Activated CD4-positive, alpha-beta T cell treated with anti-CD3 and anti-CD28 coated beads, Interleukin-2, Interleukin-6, amounts not matched to agents 100 ng/mL and 50 ng/mL, durations not matched to agents 16 hours and 8 hours (primary cell): ENCODE data around the gene TMTC4.
"Not testable (repeated sequence)": the region's sequence is repeated elsewhere in the genome, so short reads cannot be mapped to it uniquely, and the experiment has no call there.

Experiments used
- DNase-seq: peaks from one replicate; pipeline ENCODE4 v3.0.0-alpha.2; 2020

Gene TMTC4, protein sequence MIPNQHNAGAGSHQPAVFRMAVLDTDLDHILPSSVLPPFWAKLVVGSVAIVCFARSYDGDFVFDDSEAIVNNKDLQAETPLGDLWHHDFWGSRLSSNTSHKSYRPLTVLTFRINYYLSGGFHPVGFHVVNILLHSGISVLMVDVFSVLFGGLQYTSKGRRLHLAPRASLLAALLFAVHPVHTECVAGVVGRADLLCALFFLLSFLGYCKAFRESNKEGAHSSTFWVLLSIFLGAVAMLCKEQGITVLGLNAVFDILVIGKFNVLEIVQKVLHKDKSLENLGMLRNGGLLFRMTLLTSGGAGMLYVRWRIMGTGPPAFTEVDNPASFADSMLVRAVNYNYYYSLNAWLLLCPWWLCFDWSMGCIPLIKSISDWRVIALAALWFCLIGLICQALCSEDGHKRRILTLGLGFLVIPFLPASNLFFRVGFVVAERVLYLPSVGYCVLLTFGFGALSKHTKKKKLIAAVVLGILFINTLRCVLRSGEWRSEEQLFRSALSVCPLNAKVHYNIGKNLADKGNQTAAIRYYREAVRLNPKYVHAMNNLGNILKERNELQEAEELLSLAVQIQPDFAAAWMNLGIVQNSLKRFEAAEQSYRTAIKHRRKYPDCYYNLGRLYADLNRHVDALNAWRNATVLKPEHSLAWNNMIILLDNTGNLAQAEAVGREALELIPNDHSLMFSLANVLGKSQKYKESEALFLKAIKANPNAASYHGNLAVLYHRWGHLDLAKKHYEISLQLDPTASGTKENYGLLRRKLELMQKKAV

DNA sequence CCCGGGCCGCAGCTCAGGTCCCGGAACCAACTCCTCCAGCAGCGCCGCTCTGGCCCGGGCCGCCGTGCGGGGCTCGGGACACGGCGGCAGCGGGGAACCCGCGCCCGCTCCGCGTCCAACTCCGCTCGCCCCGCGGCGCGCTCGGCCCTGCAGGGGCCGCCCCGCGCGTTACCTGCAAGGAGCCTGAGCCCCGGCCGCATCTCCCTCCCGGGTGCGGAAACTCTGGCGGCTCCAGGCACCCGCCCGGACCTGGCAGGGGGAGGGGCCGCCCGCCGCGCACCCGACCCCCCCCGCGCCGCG lies at the start of gene TMTC4:
TMTC4 (minus strand) TSS at position 224 of the 300 bp plus-strand sequence. CDS start 4,433 bp downstream, outside the sequence.
- DNase-seq, result no peak

DNA sequence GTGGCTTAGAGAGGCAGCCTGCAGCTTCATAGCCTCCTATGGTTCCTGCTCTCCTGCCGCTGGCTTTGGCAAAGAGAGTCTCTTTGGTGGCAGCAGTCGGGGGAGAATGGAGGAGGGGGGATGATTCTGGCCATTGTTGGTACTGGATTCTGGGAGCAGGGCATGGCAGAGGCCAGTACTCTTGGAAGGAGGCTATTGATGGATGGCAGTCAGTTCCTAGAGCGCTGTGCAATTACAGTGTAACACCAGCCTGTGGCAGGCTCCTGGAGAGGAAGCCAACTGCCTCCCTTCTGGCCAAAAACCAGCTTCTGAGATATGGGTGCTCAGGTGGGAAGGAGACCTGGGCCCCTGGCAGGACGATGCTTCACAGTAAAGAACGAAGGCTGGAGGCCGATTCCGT lies 47.9 kb upstream of the TMTC4 start:
- DNase-seq, result no peak

DNA sequence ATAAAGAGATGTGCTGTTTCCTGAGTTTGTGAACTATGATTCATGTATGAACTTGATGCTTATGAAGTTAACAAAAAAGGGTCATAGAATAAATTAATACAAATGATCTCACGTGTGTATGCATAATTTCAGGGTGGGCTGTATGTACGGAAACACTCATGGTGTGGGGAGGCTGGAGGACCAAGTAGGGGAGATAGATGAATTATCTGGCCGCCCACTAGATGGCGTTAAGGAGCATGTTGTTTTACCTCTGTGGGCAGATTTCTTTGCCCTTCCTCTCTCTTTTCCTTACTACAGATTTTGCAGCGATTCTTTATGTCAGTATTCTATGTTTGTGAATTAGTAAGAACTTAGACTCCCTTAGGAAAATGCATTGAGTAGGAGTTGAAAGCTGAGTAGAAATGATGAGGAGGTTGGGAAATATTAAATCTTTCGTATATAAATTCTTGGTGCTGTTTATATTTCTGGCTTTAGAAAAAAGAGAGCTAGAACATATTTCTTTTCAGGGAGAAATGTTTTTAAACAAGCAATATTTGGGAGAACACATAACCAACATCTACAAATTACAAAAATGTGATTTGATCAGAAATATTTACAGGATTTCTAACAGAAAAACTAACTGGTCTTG lies 47.4 kb upstream of the TMTC4 start:
- peak; percentile 64 for DNase-seq

DNA sequence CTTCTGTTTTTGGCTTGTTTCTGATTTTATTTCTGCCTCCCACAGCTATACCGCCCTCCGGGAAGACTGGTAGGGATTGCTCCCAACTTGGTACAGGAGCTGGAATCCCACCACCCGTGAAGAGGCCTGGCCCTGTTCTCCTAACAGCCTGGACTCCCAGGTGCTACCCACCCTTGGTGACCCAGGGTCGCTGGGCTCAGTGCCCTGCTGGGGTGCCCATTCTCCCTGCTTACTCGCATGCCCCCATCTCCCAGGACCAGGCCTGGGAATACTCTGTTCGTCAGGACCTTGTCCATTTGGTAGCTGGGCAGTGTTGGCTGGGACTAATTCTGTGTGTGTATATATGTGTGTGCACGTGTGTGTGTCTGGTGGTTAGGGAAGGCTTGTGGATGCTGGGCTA lies 41.0 kb upstream of the TMTC4 start:
- DNase-seq, result no peak

DNA sequence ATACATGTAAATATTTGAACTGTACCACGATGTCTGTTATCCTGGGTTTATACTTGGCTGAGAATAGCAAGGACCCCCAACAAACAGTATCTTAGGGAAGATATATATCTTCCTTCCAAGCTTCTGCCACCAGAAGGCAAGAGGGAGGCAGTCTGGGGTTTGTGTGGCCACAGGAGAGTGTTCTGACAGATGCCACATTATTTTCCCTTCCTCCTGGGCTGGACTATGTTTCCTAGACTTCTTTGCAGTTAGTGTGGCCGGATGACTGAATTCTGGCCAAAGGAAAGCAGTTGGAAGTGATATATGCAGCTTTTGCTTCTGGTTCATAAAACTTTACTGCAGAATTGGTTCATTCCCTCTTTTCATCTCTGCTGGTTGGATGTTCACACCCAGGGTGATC lies 39.9 kb upstream of the TMTC4 start:
- no peak for DNase-seq

DNA sequence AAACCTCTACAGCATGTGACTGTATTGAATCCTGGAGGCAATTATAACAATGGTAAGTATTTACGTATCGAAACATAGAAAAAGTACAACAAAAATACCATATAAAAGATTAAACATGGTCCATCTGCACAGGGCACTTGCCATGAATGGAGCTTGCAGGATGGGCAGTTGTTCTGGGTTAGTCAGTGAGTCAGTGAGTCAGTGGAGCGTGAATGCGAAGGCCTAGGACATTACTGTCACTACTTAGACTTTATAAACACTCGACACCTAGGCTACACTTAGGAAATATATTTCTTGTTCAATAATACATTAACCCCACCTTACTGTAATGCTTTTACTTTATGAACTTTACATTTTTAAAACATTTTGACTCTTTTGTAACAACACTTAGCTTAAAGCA lies 35.6 kb upstream of the TMTC4 start:
- no peak for DNase-seq

DNA sequence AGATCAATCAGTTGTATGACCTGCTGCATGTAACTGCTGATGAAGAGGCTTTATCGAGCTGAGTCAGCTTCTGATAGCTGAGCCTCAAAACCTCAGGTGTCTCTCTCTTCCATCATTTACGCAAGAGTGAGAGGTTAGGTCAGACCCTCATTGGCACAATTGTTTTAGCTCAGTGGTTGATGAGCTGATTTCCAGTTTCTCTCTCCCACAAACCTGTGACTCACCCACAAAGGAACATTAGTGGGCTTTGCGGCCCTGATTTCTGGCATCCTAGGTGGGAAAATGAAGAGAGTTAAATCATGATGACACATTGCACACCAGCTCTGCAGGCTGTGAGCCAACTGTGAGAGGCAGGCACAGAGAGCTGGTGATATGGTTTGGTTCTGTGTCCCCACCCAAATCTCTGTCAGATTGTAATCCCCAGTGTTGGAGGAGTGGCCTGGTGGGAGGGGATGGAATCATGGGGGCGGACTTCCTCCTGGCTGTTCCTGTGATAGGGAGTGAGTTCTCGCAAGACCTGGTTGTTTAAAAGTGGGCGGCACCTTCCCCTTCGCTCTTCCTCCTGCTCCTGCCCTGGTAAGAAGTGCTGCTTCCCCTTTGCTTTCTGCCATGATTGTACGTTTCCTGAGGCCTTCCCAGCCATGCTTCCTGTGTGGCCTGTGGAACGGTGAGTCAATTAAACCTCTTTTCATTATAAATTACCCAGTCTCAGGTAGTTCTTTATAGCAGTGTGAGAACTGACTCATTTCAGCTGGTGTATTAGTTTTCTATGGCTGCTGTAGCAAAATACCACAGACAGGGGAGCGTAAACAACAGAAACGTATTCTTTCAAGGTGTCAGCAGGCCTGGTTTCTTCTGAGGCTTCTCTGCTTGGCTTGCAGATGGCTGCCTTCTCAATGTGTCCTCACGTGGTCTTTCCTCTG lies 33.5 kb upstream of the TMTC4 start:
- peak; percentile 2 for DNase-seq

DNA sequence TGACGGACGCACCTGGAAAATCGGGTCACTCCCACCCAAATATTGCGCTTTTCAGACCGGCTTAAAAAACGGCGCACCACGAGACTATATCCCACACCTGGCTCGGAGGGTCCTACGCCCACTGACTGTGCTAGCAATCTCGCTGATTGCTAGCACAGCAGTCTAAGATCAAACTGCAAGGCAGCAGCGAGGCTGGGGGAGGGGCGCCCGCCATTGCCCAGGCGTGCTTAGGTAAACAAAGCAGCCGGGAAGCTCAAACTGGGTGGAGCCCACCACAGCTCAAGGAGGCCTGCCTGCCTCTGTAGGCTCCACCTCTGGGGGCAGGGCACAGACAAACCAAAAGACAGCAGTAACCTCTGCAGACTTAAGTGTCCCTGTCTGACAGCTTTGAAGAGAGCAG lies 23.7 kb upstream of the TMTC4 start:
- not testable (repeated sequence) for DNase-seq

DNA sequence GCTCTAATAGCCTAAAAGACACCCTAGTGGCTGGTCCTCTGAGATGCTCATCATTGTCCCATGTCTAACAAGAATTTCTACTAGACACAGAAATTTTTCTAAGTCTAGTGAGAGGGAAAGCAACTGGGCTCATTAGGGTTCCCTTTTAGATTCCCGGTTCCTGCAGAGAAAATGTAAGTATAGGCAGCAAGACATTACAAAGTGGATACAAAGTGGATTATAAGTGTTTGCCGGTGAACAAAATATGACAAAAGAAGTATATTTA lies 20.8 kb upstream of the TMTC4 start:
- DNase-seq, result no peak

DNA sequence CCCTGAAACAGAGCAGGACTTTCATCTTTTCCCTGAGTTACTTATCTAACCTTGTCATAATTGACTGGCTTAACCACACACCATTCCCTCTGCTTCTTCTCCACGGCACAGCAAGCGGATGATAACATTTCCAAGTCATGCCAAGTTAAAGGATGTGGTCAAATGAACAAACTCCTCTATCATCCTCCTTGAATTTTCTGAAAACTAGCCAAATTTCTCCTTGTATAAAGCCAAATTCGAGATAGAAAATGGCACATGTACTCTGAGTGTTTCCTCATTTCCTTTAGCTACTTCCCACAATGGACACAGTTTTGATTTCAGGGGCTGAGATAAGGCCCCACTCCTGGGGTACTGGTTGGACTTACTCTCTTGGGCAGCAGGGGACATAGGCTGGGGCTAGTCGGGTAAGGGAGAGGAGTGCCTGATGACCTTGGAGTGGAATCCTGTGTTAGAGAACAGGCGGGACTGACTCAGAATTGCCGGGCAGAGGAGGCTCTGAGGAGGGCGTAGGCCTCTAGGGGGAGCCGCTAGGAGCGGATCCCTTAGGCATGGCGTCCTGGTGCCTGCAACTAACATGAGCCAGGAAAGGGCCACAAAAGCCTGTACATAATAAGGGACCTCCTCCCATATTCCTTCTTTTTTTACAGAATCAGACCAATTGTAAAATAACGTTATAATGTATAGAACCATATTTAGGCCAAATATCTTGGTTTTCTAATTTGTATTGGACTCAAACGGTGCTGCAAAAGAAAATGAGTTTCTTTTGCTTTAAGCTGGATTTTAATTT lies 20.3 kb upstream of the TMTC4 start:
- DNase-seq, result no peak

DNA sequence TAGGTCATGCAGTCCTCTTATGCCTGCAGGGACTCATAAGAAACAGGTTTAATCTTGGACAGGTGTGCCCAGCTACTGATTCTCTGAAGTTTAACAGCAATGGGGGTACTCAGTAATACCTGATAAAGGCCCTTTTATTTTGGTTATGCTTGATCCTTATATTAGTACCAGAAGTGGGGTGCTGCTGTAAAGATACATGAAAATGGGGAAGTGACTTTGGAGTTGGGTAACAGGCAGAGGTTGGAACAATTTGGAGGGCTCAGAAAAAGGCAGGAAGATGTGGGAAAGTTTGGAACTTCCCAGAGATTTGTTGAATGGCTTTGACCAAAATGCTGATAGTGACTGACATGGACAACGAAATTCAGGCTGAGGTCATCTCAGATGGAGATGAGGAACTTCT lies 14.6 kb upstream of the TMTC4 start:
- no peak for DNase-seq

DNA sequence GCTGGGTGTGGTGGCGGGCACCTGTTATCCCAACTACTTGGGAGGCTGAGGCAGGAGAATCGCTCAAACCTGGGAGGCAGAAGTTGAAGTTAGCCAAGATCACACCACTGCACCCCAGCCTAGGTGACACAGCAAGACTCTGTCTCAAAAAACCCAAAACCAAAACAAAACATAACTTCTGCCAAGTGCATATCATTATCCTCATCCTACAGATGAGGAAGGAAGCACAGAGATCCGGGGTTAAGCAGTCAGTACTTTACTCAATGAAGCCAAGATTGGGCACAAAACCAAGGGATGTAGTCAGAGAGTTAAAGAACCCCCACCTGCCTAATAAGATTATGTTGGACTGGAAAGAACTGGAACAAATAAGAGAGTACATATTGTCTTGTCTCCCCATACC lies 5.5 kb upstream of the TMTC4 start:
- DNase-seq, result no peak

DNA sequence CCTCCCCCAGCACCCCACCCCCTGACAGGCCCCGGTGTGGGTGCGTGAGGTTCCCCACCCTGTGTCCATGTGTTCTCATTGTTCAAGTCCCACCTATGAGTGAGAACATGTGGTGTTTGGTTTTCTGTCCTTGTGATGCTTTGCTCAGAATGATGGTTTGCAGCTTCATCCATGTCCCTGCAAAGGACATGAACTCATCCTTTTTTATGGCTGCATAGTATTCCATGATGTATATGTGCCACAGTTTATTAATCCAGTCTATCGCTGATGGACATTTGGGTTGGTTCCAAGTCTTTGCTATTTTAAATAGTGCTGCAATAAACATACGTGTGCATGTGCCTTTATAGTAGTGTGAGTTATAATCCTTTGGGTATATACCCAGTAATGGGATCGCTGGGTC lies 2.5 kb upstream of the TMTC4 start:
- not testable (repeated sequence) for DNase-seq

DNA sequence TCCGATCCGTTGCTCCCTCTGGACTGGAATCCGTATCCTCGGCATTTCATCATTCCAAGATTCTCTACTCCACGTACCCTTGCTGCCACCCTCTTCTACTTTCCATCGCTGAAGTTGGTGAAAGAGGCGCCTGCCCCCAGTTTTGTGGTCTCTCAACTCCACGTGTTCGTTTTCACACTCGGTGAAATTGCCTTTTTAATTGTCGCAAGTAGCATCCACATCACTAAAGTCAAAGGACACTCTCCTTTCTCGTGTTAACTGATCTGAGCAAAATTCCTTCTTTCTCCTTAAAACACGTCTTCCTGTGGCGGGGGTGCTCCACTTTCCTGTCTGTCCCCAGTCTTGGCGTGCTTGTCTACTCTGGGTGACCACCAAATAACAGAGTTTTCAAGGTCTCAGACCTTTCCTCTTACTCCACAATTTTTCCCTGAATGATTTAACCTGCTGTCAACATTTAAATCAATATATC lies 1.1 kb upstream of the TMTC4 start:
- DNase-seq, result no peak

DNA sequence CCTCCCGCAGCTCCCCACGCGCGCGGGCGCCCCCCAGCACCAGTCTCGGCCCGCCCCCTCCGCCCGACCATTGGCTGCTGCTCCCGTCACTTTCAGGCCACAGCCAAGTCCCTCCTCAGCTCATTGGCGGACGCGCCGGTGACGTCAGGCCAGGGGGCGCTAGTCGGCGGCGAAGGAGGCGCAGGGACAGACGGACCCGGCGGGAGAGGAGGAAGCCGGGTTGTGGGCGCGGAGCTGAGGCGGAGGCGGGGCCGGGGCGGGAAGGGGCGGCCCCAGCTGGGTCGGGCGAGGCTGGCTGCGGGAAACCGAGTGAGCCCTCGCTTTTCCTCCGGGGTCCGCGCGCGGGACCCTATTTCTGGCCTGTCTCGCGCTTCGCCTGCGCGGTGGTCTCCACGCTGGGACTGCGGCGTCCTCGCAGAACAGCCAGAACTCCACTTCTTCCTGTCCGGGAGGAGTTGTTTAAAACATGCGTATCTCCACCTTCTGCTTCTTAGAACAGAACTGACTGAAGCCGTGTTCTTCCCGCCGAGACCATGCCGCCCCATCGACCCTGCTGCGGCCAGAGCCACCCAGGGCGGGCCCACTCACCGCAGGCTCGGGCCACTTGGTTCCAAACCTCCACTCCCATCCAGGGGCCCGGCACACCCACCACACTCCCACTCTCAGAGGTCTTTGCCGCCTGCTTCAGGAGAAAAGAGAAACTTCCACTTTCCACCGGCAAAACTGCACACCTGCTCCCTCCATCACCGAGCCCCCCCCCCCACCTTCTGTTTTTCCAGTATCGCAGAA lies 471 bp upstream of the TMTC4 start:
- peak; percentile 100 for DNase-seq

DNA sequence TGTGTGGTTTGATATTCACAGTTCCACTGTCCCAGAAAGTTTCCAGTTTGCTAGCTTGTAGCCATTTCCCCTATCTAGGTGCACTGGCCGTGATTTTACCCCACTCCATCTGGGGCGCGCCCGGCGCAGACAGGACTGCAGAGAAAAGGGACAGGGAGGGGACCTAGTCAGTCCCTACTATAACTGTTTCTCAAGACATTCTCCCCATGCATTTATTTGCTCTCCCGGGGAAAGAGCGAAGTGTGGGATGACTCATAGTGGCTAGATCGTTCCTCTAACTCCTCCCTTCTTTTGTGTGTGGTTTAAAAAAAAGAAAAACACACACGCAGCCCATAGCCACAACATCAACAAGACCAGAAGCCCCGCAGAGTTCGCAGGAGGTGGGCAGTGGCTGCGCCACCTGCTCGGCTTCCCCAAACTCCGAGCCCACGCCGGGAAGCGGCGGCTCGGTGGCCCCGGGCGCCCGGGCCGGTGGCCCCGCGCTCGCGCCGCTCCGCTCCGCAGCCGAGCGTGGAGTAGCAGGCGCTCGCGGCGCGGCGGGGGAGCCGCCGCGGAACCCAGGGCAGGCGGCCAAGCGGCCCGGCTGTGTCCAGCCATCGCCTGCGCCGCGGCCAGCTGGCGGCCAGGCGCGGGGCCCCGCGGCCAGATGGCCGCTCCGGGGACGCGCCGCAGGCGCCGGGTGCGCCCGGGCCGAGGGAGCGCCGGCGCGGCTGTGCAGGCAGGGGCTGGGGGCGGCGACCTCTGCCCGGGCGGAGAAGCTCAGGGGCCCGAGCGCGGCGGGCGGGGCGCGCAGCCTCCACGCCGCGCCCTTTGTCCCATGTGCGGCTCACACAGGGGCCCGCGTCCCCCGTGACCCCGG lies 653 bp downstream of the TMTC4 start:
- DNase-seq, result peak; percentile 80

DNA sequence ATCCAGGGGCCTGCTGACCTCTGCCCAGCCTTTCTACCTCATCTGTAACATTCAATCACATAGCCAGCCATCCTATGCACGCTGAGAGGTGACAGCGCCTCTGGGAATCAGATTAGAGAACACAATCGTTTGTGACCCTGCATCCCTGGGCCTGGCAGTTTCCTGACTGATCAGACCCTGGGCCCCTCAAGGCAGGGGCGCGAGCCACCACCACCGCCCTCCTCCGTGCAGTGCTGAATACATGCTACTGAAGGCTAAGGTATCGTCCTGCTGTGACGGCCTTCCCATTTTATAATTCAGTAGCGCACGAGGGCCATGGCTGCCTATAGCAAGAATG lies 1.3 kb downstream of the TMTC4 start:
- DNase-seq, result no peak

DNA sequence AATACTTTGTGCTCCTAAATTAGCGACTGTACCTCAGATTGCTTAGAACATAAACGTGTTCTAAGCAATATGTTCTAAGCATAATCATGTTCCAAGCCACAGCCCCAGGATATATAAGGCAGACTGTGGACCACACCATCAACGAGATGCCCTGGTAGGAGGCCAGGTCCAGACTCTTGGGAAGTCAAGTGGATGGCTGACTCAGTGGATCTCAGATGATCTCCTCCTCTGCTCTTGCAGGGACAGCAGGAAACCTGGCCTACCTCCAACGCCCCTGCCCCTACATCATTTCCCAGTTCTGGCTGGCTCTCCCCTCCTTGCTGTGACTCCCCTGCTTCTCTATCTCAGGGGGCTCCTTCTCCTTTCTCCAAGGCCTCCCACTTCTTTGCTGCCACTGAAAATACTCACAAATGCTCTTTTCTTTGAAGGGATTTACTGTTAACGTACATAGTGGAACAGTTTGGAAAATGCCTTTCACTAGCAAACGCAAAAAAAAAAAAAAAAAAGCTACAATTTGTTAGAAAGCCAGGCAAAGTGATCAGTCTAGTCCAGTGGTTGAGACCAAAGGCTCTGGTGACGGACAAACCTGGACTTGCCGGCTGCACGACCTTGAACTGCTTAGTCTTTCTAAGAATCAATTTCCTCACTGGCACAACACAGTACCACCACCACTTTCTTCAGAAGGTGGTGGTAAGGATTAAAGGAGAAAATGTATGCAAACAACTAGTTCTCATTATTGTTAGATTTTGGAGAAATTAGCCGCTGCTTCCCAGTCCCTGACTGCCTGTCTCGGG lies 3.0 kb downstream of the TMTC4 start:
- no peak for DNase-seq

DNA sequence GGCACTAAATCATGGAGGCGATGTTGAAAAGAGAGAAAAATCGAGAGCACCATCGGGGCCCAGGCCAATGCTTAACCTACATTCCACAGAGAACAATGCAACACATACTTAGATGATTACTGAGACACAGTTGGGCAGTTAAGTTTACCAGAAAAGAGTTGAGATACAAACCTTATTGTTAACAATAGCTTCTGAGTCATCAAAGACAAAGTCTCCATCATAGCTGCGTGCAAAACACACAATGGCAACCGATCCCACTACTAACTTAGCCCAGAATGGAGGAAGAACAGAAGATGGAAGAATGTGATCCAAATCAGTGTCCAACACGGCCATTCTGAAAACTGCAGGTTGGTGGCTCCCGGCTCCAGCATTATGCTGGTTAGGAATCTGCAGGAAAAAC lies 6.2 kb downstream of the TMTC4 start:
- no peak for DNase-seq

DNA sequence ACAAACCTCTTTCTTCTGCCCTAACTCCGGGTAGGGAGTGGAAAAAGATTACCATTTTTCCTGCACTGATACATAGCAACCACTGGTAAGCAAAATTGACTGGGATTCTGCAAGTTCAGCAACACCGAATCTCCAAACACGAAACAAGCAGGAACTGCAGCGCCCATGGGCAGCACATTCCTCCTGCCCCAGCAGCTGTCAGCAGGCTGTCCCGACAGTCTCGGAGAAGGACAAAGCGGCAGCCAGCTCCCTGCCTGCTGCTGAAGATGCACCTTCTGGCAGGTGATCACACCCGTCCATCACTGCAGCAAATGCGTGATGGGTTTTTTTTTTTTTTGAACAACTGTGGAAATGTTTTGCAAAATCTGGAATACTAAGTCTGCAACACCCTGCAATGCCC lies 6.7 kb downstream of the TMTC4 start:
- DNase-seq, result no peak
